Activated T-cell treated with anti-CD3 and anti-CD28 coated beads, Interleukin-2, amount 50 U/mL, for 72 hours (primary cell): ENCODE data around the gene MAML3. TPM values are rescaled to one million over a fixed set of nuclear protein-coding genes. Genes with fewer than 3 reads are reported as not detected.

Experiments
- total RNA-seq, 2 donors: library from RNA; stranded (reverse); gene quantifications; one replicate each; pipeline ENCODE4 v1.2.3, GENCODE V29; 2022

Gene MAML3
- total RNA-seq, 2 donors from 2014 or later = 5.3 to 5.5 TPM

Other genes starting within 250 kb of the MAML3 start
- gene SCOC, start 219.5 kb upstream of the MAML3 start, total RNA-seq = 10 to 100 TPM; 31.6 to 32.6 TPM